Transverse colon (tissue), 4 donors: ENCODE data around the gene SSX5. TPM values are rescaled to one million over a fixed set of nuclear protein-coding genes. Genes with fewer than 3 reads are reported as not detected.
"Not testable (repeated sequence)": the region's sequence is repeated elsewhere in the genome, so short reads cannot be mapped to it uniquely, and the experiment has no call there.

Experiments
- DNase-seq: peaks from one replicate; pipeline ENCODE4 v3.0.0-alpha.2; 2019
- H3K27ac ChIP-seq, 4 donors: fragments of 200-600 bp; sonication (generic); 2 replicates each; pipeline ENCODE4 v1.5.1; 2016 to 2018; ENCODE audit warnings: inconsistent platforms in 4 of 4
- H3K27me3 ChIP-seq: fragments of 200-600 bp; sonication (generic); 2 replicates; pipeline ENCODE4 v1.5.1; 2017; ENCODE audit warnings: inconsistent platforms
- H3K36me3 ChIP-seq, 4 donors: fragments of 200-600 bp; sonication (generic); 2 replicates each; pipeline ENCODE4 v1.5.1; 2017 to 2019; ENCODE audit warnings: inconsistent platforms in 4 of 4
- H3K4me1 ChIP-seq, 4 donors: fragments of 200-600 bp; sonication (generic); 2 replicates each; pipeline ENCODE4 v1.5.1; 2017 to 2020; ENCODE audit warnings: inconsistent platforms in 4 of 4
- H3K4me3 ChIP-seq, 4 donors: fragments of 200-600 bp; sonication (generic); 1 replicate in 1 of 4; 2 replicates in 3 of 4; pipeline versions ENCODE4 v1.5.1 to v1.6.1; 2017 to 2019; ENCODE audit warnings: inconsistent platforms in 4 of 4
- H3K9me3 ChIP-seq, 2 donors: fragments of 200-600 bp; sonication (generic); 2 replicates each; pipeline ENCODE4 v1.5.1; 2017 to 2019; ENCODE audit warnings: inconsistent platforms in 2 of 2
- CTCF ChIP-seq, 5 experiments: fragments of 200-600 bp in 3 of 5; fragments of 450-650 bp in 2 of 5; sonication (generic) in 3 of 5; IDR thresholded peaks; 1 replicate in 2 of 5; 2 replicates in 3 of 5; pipeline ENCODE4 v1.5.1; 2016 to 2017; ENCODE audit warnings: antibody characterized with exemption in 5 of 5, inconsistent platforms in 3 of 5, mild to moderate bottlenecking in 2 of 5, moderate library complexity in 1 of 5
- EP300 ChIP-seq: sonication (generic); formaldehyde crosslinking; IDR thresholded peaks from one replicate; pipeline ENCODE4 v1.6.1; 2017; ENCODE audit warnings: antibody characterized with exemption, low read depth
- POLR2A ChIP-seq: fragments of 450-650 bp; IDR thresholded peaks from one replicate; pipeline ENCODE4 v1.6.1; 2016; ENCODE audit warnings: antibody characterized with exemption, mild to moderate bottlenecking, moderate library complexity
- POLR2AphosphoS5 ChIP-seq, 3 donors: sonication (generic); formaldehyde crosslinking; IDR thresholded peaks; one replicate each; pipeline ENCODE4 v1.6.1; 2016; ENCODE audit warnings: antibody characterized with exemption in 3 of 3
- WGBS, 2 donors: methylation state at CpG; one replicate each; pipeline ENCODE4 v1.1.5; 2018; ENCODE audit warnings: low coverage in 1 of 2; 5-methylcytosine and 5-hydroxymethylcytosine counted together
- in situ Hi-C, 4 donors: fragments of 200-750 bp; cut with MboI; loops; one replicate each; pipeline versions ENCODE4 v1.15.0 to v1.15.1; 2017; ENCODE audit warnings: low sequenced_read_pairs in 3 of 4, low pct_ligation_motif_present in 1 of 4, low pct_unique_long_range_greater_than_20kb in 1 of 4
- intact Hi-C: fragments of 100-400 bp; cut with DNase I; formaldehyde crosslinking; loops from one replicate; pipeline ENCODE4 v1.15.1; 2023; ENCODE audit warnings: low total_unique reads
- total RNA-seq, 4 donors: library from RNA; depleted of rRNA; stranded (reverse); fragments of >200 nt; gene quantifications; one replicate each; pipeline ENCODE4 v1.1.0, GENCODE V29; 2016

The SSX5 gene
- total RNA-seq, 4 donors from 2014 or later = not detected

GRCh38 chrX:48179691-48180090 lies 16.9 kb downstream of the SSX5 start:
- TF ChIP-seq POLR2AphosphoS5 (IDR thresholded peaks at IDR 0.05) (no peak), EP300 (no peak), CTCF (IDR thresholded peaks at IDR 0.05) (no peak)
- no peaks in the 10 kb centered on the region for H3K36me3 ChIP-seq
- no peak for DNase-seq
- intact Hi-C loops = no loop called here
- in situ Hi-C loops = no loop called here
- 65% methylated on average over 4 of the region's 4 CpGs; no CpG with 5 or more reads in 1 of the 2 donors for WGBS, 2 donors
- no peaks in the 10 kb centered on the region for H3K27me3 ChIP-seq
- no peak overlapping the region for H3K4me3 ChIP-seq
- no peaks in the 10 kb centered on the region for H3K4me1 ChIP-seq
- H3K9me3 ChIP-seq = no peaks in the 10 kb centered on the region
- no peak overlapping the region for H3K27ac ChIP-seq

GRCh38 chrX:48166322-48166721 lies 30.3 kb downstream of the SSX5 start:
- H3K27ac ChIP-seq, H3K9me3 ChIP-seq, intact Hi-C loops, H3K27me3 ChIP-seq, H3K4me1 ChIP-seq, H3K4me3 ChIP-seq, H3K36me3 ChIP-seq, DNase-seq, in situ Hi-C loops: not testable (repeated sequence)
- 72% methylated on average over 7 of the region's 7 CpGs; no CpG with 5 or more reads in 1 of the 2 donors for WGBS, 2 donors

- in situ Hi-C loops = no loop called here
- no peaks in the 10 kb centered on the region for H3K4me1 ChIP-seq
- no peaks in the 10 kb centered on the region for H3K27me3 ChIP-seq
- WGBS, 2 donors = 84% methylated on average over 12 of the region's 12 CpGs; no CpG with 5 or more reads in 1 of the 2 donors
- intact Hi-C loops = no loop called here
- no peaks in the 10 kb centered on the region for H3K9me3 ChIP-seq
- TF ChIP-seq POLR2A = no peak
- no peak for TF ChIP-seq CTCF (IDR thresholded peaks at IDR 0.05)
- no peak for TF ChIP-seq POLR2AphosphoS5 (IDR thresholded peaks at IDR 0.05)
- TF ChIP-seq EP300 = no peak
- no peak overlapping the region for H3K4me3 ChIP-seq
- DNase-seq = no peak
- no peaks in the 10 kb centered on the region for H3K36me3 ChIP-seq
- H3K27ac ChIP-seq = no peak overlapping the region
Measured at GRCh38 chrX:48165241-48165640, 31.4 kb downstream of the SSX5 start.

GRCh38 chrX:48156014-48156413 lies 40.6 kb downstream of the SSX5 start:
- H3K36me3 ChIP-seq = no peaks in the 10 kb centered on the region
- TF ChIP-seq CTCF (IDR thresholded peaks at IDR 0.05) (no peak), EP300 (no peak), POLR2A (no peak), POLR2AphosphoS5 (IDR thresholded peaks at IDR 0.05) (no peak)
- in situ Hi-C loops (no loop called here), intact Hi-C loops (no loop called here)
- no peaks in the 10 kb centered on the region for H3K27me3 ChIP-seq
- H3K27ac ChIP-seq = no peak overlapping the region
- H3K4me3 ChIP-seq = no peak overlapping the region
- DNase-seq = no peak
- H3K4me1 ChIP-seq = no peaks in the 10 kb centered on the region
- no peaks in the 10 kb centered on the region for H3K9me3 ChIP-seq
- 91 to 100% methylated on average over 1 to 12 of the region's 12 CpGs for WGBS, 2 donors

GRCh38 chrX:48154796-48155195 lies 41.8 kb downstream of the SSX5 start:
- Histone ChIP-seq H3K36me3 (no peaks in the 10 kb centered on the region), H3K4me3 (no peak overlapping the region), H3K27me3 (no peaks in the 10 kb centered on the region), H3K27ac (no peak overlapping the region), H3K4me1 (no peaks in the 10 kb centered on the region), H3K9me3 (no peaks in the 10 kb centered on the region)
- 84% methylated on average over 2 of the region's 2 CpGs; no CpG with 5 or more reads in 1 of the 2 donors for WGBS, 2 donors
- in situ Hi-C loops = no loop called here
- intact Hi-C loops = no loop called here
- TF ChIP-seq POLR2AphosphoS5 (IDR thresholded peaks at IDR 0.05) (no peak), POLR2A (no peak), CTCF (IDR thresholded peaks at IDR 0.05) (no peak), EP300 (no peak)
- no peak for DNase-seq
